Adrenal gland (tissue), 5 donors: ENCODE measurements around the gene PTX3.

Experiments used
- POLR2A ChIP-seq, 2 donors: fragments of 450-650 bp; IDR thresholded peaks; one replicate each; pipeline ENCODE4 v1.6.1; 2017; ENCODE audit warnings: antibody characterized with exemption in 2 of 2, mild to moderate bottlenecking in 2 of 2, moderate library complexity in 1 of 2
- TF ChIP-seq, protein P1 (sequence below), 6 experiments: fragments of 450-650 bp in 4 of 6; fragments of 200-600 bp in 2 of 6; sonication (generic) in 1 of 6; IDR thresholded peaks; 1 replicate in 5 of 6; 2 replicates in 1 of 6; pipeline versions ENCODE4 v1.5.1 to v1.8.0; 2016 to 2021; ENCODE audit warnings: antibody characterized with exemption in 6 of 6, mild to moderate bottlenecking in 2 of 6, moderate library complexity in 1 of 6
- donor health status: DM: no; HTN: no; CAD: no.

DNA sequence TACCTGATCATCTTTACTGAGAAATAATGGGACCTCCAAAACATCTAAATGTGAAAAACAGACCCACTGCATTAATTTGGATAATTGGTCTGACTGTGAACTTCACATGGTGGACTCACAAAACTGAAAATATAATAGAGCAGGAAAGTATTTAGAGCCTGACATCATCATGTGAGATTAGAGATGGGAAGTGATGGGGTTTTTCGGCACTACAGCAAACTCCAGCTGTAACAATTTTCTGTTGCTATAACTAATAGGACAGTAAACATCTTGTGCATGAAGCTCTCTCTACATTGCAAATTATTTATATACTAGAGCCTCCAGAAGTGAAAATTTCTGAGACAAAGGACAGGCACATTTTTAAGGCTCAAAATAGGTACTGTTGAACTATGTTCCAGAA is 34.4 kb downstream of the PTX3 start:
- no peak for TF ChIP-seq POLR2A (IDR thresholded peaks at IDR 0.05)
- TF ChIP-seq, protein P1, sequence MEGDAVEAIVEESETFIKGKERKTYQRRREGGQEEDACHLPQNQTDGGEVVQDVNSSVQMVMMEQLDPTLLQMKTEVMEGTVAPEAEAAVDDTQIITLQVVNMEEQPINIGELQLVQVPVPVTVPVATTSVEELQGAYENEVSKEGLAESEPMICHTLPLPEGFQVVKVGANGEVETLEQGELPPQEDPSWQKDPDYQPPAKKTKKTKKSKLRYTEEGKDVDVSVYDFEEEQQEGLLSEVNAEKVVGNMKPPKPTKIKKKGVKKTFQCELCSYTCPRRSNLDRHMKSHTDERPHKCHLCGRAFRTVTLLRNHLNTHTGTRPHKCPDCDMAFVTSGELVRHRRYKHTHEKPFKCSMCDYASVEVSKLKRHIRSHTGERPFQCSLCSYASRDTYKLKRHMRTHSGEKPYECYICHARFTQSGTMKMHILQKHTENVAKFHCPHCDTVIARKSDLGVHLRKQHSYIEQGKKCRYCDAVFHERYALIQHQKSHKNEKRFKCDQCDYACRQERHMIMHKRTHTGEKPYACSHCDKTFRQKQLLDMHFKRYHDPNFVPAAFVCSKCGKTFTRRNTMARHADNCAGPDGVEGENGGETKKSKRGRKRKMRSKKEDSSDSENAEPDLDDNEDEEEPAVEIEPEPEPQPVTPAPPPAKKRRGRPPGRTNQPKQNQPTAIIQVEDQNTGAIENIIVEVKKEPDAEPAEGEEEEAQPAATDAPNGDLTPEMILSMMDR (IDR thresholded peaks at IDR 0.05): no peak
